ENCODE measurements around the gene NEAT1. TPM values are rescaled to one million over a fixed set of nuclear protein-coding genes. Genes with fewer than 3 reads are reported as not detected.

NEAT1 gene
- total RNA-seq, 1 donor from 2014 or later = 269 TPM

GRCh38 chr11:65493367-65494176, 71.0 kb downstream of the NEAT1 start:
- H3K4me3 Mint-ChIP-seq = no peak overlapping the region
- H3K36me3 Mint-ChIP-seq = no peaks in the 10 kb centered on the region
- DNase-seq (ENCODE audit: low spot score in 2 of 2, unreplicated experiment in 2 of 2) = no peak

More at GRCh38 chr11:65493367-65494176, 71.0 kb downstream of the NEAT1 start:
- TF ChIP-seq CTCF (IDR thresholded peaks at IDR 0.05; ENCODE audit: unreplicated experiment) = no peak
- Mint-ChIP-seq H3K27me3 (ENCODE audit: low read depth) (no peaks in the 10 kb centered on the region), H3K9me3 (no peaks in the 10 kb centered on the region), H3K4me1 (peaks cover 79% of the 10 kb centered on the region), H3K27ac (peak overlapping the region; percentile 100)

Other genes starting within 250 kb of the NEAT1 start
- 176 to 196 TPM (median 192 TPM) in 3 replicates for gene CAPN1, start 240.9 kb upstream of the NEAT1 start, total RNA-seq
- gene POLA2, start 160.8 kb upstream of the NEAT1 start, total RNA-seq = 14.1 to 16.1 TPM (median 14.6 TPM) in 3 replicates
- gene CDC42EP2, start 107.9 kb upstream of the NEAT1 start, total RNA-seq = 10.9 to 12.3 TPM (median 11.7 TPM) in 3 replicates
- 80.1 to 85.3 TPM (median 81.3 TPM) in 3 replicates for gene DPF2, start 88.9 kb upstream of the NEAT1 start, total RNA-seq
- gene TIGD3, start 68.0 kb upstream of the NEAT1 start, total RNA-seq = 0.49 to 0.75 TPM (median 0.60 TPM) in 3 replicates
- 3.9 to 4.7 TPM (median 4.7 TPM) in 3 replicates for gene SLC25A45, start 40.2 kb upstream of the NEAT1 start, total RNA-seq
- 23.5 to 26.4 TPM (median 25.0 TPM) in 3 replicates for gene FRMD8, start 36.2 kb upstream of the NEAT1 start, total RNA-seq
- gene MALAT1, start 76.2 kb downstream of the NEAT1 start, total RNA-seq = 15,343 to 16,172 TPM (median 16,018 TPM) in 3 replicates
- gene SCYL1, start 102.3 kb downstream of the NEAT1 start, total RNA-seq = 83.4 to 91.1 TPM (median 89.5 TPM) in 3 replicates
- gene LTBP3, start 135.6 kb downstream of the NEAT1 start, total RNA-seq = 314 to 333 TPM (median 318 TPM) in 3 replicates
- 23.1 to 27.8 TPM (median 27.4 TPM) in 3 replicates for gene ZNRD2, start 147.7 kb downstream of the NEAT1 start, total RNA-seq
- gene FAM89B, start 149.7 kb downstream of the NEAT1 start, total RNA-seq = 56.7 to 61.5 TPM (median 57.6 TPM) in 3 replicates
- 30.4 to 35.2 TPM (median 33.8 TPM) in 3 replicates for gene EHBP1L1, start 153.3 kb downstream of the NEAT1 start, total RNA-seq
- gene KCNK7, start 173.0 kb downstream of the NEAT1 start, total RNA-seq = 0.95 to 2.4 TPM (median 1.7 TPM) in 3 replicates
- 46.8 to 52.0 TPM (median 47.5 TPM) in 3 replicates for gene MAP3K11, start 191.4 kb downstream of the NEAT1 start, total RNA-seq
- 59.0 to 61.8 TPM (median 61.3 TPM) in 3 replicates for gene PCNX3, start 193.0 kb downstream of the NEAT1 start, total RNA-seq
- gene SIPA1, start 215.3 kb downstream of the NEAT1 start, total RNA-seq = 37.1 to 42.9 TPM (median 37.5 TPM) in 3 replicates
- 95.6 to 98.8 TPM (median 96.8 TPM) in 3 replicates for gene RELA, start 240.1 kb downstream of the NEAT1 start, total RNA-seq